ENCODE results near the gene HOXC12.

GRCh38 chr12:53958128-53958527, 3.4 kb downstream of the HOXC12 start:
- TF ChIP-seq POLR2A (IDR thresholded peaks at IDR 0.05; ENCODE audit: low read length) (no peak), GATA1 (IDR thresholded peaks at IDR 0.05; ENCODE audit: low read depth, low read length) (no peak)
